Inflammatory macrophage treated with lipopolysaccharide for 4 hours (primary cell): ENCODE results near the gene RIPOR2.

Source experiments
- DNase-seq: peaks from one replicate; pipeline ENCODE4 v3.0.0-alpha.2; 2020

Gene RIPOR2

DNA sequence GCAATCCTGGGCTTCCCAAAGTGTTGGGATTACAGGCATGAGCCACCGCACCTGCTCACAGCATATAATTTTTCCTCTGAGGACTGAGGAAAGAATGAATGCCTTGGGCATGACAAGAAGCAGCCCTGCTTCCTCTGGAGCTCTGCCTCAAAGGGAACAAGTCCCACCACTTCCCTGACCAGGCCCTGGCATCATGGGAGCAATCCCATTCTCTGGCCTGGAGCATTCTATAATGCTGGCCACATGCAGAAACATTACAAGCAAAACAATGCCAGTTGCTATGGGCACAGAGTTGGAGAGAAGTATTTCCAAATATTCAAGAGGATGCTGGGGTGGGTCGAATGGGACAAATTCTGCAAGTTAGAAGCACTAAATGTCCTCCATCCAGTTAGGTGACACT lies 95.6 kb downstream of the RIPOR2 start:
- no peak for DNase-seq

GRCh38 chr6:24838994-24839393 lies 96.8 kb downstream of the RIPOR2 start:
- DNase-seq, result no peak

DNA sequence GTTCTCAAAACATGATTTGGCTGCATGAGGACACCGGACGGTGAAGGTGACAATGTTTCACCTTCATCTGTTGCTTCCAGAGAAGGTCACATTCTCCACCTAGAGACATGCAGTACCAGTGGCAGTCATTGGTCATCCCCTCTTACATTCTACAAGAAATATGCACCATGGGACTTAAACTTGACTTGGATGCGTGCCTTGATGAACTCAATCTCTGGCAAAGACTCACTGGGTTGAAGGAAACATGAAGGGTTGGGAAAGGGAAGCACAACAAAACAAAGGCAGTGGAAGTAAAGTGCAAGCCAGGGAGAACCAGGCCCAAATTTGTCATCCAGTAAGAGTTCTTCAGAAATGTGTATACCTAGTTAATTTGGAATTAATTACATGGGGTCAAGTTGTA lies 97.7 kb downstream of the RIPOR2 start:
- no peak for DNase-seq

GRCh38 chr6:24836109-24836508 lies 99.7 kb downstream of the RIPOR2 start:
- no peak for DNase-seq

DNA sequence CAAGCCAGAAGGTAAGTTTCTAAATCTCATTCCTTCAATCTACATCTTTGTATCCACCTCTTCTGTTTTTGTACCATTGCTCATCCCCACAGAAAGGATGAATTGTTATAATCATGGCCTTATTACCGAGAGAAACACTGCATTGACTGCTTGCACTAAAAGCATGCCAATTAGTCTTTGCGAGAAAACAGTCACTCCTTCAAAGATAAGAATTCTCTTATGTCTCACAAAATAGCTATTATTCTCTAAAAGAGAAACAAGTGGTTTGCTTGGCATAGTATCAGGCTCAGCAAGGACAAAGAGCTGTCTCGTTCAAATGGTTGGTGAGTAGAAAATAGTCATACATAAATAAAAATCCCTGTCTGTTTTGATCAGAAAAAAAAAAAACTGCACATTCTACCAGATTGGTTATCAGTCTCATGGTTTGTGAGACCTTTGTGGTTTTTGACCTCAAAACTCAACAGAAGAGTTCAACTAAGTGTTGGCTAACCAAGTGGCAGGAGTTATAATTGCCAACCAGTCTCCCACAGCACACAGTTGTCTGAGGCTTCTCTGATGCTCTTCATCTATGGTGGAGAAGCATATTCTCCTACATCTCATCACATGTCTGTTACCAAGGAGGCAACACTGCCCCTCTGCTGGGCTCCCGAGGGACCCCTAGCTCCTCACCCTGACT lies 101.9 kb downstream of the RIPOR2 start:
- DNase-seq, result no peak

DNA sequence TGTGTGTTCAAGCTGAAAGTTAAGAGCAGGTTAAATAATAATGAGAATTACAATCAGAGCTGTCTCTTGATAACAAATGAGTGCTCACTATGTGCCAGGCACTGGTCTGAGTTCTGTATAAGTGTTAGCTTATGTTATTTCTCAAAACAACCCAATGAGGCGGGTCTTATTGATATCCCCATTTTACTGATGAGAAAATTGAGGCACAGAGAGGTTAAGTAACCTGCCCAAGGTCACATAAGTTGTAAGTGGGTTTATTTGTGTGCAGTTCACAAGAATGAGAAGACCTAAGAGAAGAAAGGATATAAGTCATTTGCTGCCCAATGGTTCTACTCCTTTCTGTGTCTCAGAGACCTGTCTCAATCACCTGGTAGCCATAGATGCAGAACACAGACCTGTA lies 103.0 kb downstream of the RIPOR2 start:
- no peak for DNase-seq

- no peak for DNase-seq
These were observed 103.7 kb downstream of the RIPOR2 start for GRCh38 chr6:24831771-24832716.

DNA sequence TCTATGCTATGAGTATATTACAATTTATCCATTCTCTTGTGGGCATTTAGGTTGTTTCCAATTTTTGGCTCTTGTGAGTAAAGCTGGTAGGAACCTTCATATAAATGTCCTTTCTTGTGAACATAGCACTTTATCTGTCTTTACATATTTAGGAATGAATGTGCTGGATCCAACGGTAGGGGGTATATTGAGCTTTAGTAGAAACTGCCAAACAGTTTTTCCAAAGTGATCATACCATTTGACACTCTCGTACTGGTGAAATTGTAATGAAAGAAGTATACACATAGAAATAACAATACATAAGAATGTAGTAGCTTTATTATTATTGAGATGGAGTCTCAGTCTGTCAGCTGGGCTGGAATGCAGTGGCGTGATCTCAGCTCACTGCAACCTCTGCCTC lies 106.1 kb downstream of the RIPOR2 start:
- DNase-seq, result no peak

GRCh38 chr6:24827970-24828369 lies 107.8 kb downstream of the RIPOR2 start:
- DNase-seq, result no peak

- no peak for DNase-seq
These were observed 108.6 kb downstream of the RIPOR2 start for GRCh38 chr6:24827162-24827561.

DNA sequence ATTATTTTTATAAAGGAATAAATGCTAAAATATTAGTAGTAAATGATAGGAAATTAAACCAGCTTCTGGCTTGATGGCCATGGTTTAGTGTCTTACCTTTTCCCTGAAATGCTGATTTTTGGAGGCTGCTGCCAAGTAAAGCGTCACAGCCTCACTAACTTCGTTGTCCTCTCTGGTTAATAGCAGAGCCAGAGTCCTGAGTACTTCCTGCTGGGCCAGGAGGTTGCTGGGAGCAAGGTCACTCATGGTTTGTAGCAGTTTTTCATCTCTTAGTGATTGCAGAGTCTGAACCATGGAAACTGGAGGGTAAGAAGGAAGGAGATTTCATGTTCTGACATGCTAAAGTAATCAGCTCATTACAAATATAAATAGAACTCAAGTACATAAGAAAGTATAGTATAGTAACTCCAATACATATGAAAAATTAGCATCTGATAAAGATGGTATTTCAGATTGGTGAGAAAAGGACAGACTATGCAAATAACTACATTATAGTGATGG lies 110.6 kb downstream of the RIPOR2 start:
- no peak for DNase-seq

GRCh38 chr6:24824142-24824938 lies 111.4 kb downstream of the RIPOR2 start:
- DNase-seq, result no peak

DNA sequence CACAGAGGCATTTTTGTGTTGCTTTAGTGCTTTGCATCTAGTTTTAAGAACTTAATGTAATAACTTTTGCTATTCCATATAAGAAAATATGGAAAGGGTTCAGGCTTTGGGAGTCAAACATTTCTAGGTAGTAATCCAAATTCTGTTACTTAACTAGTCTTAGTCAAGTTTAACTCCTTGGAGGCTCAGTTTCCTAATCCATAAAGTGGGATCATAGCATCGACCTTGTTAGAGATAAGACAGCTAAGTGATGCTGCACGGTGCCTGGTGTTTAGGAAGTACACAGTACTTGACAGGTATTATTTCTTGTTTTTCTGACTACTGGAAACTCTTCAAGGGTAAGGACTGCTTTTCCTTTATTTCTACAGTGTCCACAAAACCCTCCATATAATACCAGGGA lies 112.6 kb downstream of the RIPOR2 start:
- no peak for DNase-seq

DNA sequence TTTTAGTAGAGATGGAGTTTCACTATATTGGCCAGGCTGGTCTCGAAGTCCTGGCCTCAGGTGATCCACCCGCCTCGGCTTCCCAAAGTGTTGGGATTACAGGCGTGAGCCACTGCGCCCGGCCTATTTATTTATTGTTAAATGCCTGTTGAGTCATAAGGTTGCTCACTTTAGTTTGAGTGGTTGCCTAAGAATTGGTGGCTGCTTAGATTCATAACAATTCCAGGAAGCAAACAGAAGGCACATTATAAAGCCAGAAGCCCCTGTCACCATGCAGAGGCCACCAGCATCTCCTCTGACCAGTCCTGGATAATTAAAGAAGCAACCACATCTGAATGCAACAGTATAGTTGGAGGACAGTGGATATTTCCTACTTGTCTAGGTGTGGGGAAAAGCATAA lies 113.1 kb downstream of the RIPOR2 start:
- no peak for DNase-seq

DNA sequence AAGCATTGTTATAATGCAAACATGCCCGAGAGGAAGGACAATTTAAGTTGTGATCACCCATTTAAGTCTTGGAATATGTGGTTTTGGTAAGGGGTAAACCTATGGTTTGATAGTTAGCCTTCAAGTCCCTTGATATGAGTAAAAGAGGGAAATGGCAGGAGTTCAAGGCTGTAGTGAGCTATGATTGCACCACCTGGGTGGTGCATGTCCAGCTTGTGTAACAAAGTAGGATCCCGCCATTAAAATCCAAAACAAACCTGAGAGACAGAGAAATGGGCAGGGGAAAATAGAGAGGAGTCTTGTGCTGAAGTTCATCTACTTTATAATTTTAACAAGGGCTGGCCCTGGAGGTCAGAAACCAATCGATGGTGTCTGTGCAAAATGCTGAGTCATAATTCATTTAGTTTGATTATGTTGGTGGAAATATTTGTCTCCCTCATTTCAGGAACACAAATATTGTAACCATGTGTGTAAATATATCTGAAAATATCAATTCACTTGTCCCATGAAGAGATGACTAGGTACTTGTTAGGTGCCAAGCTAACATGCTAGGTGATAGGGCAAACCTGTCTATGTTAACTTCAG lies 113.8 kb downstream of the RIPOR2 start:
- DNase-seq, result no peak

GRCh38 chr6:24818346-24818745 lies 117.4 kb downstream of the RIPOR2 start:
- no peak for DNase-seq

GRCh38 chr6:24809728-24810127 lies 126.0 kb downstream of the RIPOR2 start:
- DNase-seq, result no peak

- DNase-seq, result no peak
These were observed 128.2 kb downstream of the RIPOR2 start for GRCh38 chr6:24807584-24807983.

DNA sequence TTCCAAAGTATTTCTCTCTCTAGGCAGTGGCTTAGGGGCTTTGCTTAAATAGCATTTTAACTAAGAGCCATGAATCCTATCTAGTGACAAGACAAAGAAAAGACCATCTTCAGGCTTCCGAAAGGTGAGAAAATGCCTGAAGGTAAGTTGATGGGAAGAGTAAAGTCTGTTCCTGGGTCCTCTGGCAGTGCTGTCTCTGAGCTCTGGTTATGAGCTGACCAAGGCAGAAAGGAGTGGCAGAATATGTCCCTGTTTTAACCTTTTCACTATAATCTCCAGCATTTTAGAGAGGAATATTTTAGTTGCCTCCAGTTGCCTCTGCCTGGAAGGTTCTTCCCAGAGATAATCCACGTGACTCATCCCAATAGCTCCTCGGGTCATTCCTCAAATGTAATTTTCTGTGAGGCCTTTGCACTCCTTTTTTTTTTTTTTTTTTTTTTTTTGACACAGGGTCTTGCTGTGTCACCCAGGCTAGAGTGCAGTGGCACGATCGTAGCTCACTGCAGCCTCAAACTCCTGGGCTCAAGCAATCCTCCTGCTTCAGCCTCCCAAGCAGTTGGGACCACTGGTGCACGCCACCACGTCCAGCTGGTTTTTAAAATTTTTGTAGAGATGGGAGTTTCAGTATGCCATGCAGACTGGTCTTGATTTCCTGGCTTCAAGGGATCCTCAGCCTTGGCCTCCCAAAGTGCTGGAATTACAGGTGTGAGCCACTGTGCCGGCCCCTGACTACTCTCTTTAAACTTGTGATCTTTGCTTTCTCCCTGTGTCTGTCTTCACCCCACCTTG lies 133.3 kb downstream of the RIPOR2 start:
- no peak for DNase-seq

- DNase-seq, result no peak
These were observed 136.2 kb downstream of the RIPOR2 start for GRCh38 chr6:24799541-24799915.

DNA sequence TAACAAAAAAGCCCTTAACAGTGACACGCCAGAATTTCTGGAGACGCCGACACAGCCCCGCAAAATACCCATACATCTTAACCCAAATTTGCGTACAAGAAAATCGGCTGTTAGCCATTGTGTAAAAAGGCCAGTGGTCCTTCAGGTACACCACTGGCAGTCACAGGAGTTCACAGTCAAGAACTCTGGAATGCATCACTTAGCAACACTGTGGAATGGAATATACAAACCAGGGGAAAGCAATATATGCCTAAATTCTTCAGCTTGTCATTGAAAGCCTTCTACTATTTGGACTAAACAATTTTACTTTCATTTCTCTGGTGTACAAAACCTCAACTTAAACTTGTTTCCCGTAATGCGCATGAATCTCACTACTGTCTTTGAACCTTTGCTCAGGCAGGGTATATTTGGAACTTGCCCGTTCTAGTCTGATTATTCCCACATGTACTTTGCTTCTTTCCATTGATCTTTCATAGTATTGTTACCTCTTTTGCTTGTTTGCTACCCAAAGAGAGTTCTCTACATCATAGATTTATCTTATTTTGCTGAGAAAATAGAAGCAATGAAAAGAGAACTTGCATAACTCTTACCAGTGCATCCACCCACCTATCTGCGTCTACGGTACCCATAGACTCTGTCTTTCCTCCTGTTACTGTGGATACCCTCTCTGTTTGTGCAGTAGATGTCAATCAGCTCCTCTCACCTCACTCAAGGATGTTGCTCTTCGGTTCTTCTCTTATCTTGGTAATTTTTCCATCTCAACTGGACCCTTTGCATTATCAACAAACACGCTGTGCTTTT lies 136.8 kb downstream of the RIPOR2 start, which contains the start of gene ARMH2:
Gene ARMH2, minus strand, starts transcription at position 178 of the 801 bp plus-strand sequence. Its CDS starts 60 bp downstream, at position 118.
- no peak for DNase-seq
